Tibial nerve (tissue), 4 donors: ENCODE results near the gene GPC2. TPM values are rescaled to one million over a fixed set of nuclear protein-coding genes. Genes with fewer than 3 reads are reported as not detected.
"Not testable (repeated sequence)": the region's sequence is repeated elsewhere in the genome, so short reads cannot be mapped to it uniquely, and the experiment has no call there.

Experiments
- DNase-seq, 2 donors: peaks; one replicate each; pipeline ENCODE4 v3.0.0-alpha.2; 2019; ENCODE audit warnings: low spot score in 2 of 2
- H3K27ac ChIP-seq, 4 donors: fragments of 200-600 bp; sonication (generic) in 3 of 4; one replicate each; pipeline ENCODE4 v1.5.1; 2017 to 2019; ENCODE audit warnings: mild to moderate bottlenecking in 1 of 4
- H3K27me3 ChIP-seq, 2 donors: fragments of 200-600 bp; sonication (generic) in 1 of 2; one replicate each; pipeline versions ENCODE4 v1.5.1 to v1.6.0; 2017 to 2019
- H3K36me3 ChIP-seq, 3 donors: fragments of 200-600 bp; sonication (generic); one replicate each; pipeline ENCODE4 v1.5.1; 2018 to 2019
- H3K4me1 ChIP-seq, 4 donors: fragments of 200-600 bp; sonication (generic) in 3 of 4; one replicate each; pipeline ENCODE4 v1.5.1; 2017 to 2019
- H3K4me3 ChIP-seq, 4 donors: fragments of 200-600 bp; sonication (generic) in 3 of 4; one replicate each; pipeline ENCODE4 v1.5.1; 2017 to 2019; ENCODE audit warnings: mild to moderate bottlenecking in 1 of 4, moderate library complexity in 1 of 4
- H3K9me3 ChIP-seq, 4 donors: fragments of 200-600 bp; sonication (generic) in 3 of 4; one replicate each; pipeline ENCODE4 v1.5.1; 2017 to 2019
- EP300 ChIP-seq, 2 donors: sonication (generic); formaldehyde crosslinking; IDR thresholded peaks; one replicate each; pipeline ENCODE4 v1.6.1; 2017; ENCODE audit warnings: antibody characterized with exemption in 2 of 2, mild to moderate bottlenecking in 1 of 2
- POLR2A ChIP-seq, 2 donors: fragments of 450-650 bp; IDR thresholded peaks; one replicate each; pipeline ENCODE4 v1.6.1; 2017; ENCODE audit warnings: antibody characterized with exemption in 2 of 2, mild to moderate bottlenecking in 2 of 2, moderate library complexity in 2 of 2
- WGBS, 2 donors: methylation state at CpG; one replicate each; pipeline ENCODE4 v1.1.5; 2018; 5-methylcytosine and 5-hydroxymethylcytosine counted together
- total RNA-seq, 4 donors: library from RNA; depleted of rRNA; stranded (reverse); fragments of >200 nt; gene quantifications; one replicate each; pipeline ENCODE4 v1.1.0, GENCODE V29; 2016
- TF ChIP-seq, protein P1 (sequence below), 5 experiments: fragments of 200-600 bp in 3 of 5; fragments of 450-650 bp in 2 of 5; sonication (generic) in 3 of 5; IDR thresholded peaks; one replicate each; pipeline ENCODE4 v1.5.1; 2016 to 2019; ENCODE audit warnings: antibody characterized with exemption in 5 of 5, mild to moderate bottlenecking in 3 of 5, moderate library complexity in 2 of 5

GPC2 gene
- total RNA-seq, 4 donors from 2014 or later = 1.1 to 3.1 (median 1.7) TPM

GRCh38 chr7:100215895-100216294 is 38.7 kb upstream of the GPC2 start:
- H3K36me3 ChIP-seq = peaks cover 0 to 19% (median 0%) of the 10 kb centered on the region in 3 donors
- 47 to 58% methylated on average over 6 of the region's 6 CpGs for WGBS, 2 donors
- peak in 1 of 2 donors; percentile 29 for TF ChIP-seq EP300 (IDR thresholded peaks at IDR 0.05)
- TF ChIP-seq, protein P1, sequence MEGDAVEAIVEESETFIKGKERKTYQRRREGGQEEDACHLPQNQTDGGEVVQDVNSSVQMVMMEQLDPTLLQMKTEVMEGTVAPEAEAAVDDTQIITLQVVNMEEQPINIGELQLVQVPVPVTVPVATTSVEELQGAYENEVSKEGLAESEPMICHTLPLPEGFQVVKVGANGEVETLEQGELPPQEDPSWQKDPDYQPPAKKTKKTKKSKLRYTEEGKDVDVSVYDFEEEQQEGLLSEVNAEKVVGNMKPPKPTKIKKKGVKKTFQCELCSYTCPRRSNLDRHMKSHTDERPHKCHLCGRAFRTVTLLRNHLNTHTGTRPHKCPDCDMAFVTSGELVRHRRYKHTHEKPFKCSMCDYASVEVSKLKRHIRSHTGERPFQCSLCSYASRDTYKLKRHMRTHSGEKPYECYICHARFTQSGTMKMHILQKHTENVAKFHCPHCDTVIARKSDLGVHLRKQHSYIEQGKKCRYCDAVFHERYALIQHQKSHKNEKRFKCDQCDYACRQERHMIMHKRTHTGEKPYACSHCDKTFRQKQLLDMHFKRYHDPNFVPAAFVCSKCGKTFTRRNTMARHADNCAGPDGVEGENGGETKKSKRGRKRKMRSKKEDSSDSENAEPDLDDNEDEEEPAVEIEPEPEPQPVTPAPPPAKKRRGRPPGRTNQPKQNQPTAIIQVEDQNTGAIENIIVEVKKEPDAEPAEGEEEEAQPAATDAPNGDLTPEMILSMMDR (IDR thresholded peaks at IDR 0.05) = no peak
- peak in 1 of 2 donors; percentile 38 for DNase-seq
- no peak overlapping the region for H3K4me3 ChIP-seq
- peaks cover 0 to 18% (median 0%) of the 10 kb centered on the region in 4 donors for H3K4me1 ChIP-seq
- H3K27ac ChIP-seq = no peak overlapping the region
- H3K27me3 ChIP-seq = no peaks in the 10 kb centered on the region
- no peaks in the 10 kb centered on the region for H3K9me3 ChIP-seq

DNA sequence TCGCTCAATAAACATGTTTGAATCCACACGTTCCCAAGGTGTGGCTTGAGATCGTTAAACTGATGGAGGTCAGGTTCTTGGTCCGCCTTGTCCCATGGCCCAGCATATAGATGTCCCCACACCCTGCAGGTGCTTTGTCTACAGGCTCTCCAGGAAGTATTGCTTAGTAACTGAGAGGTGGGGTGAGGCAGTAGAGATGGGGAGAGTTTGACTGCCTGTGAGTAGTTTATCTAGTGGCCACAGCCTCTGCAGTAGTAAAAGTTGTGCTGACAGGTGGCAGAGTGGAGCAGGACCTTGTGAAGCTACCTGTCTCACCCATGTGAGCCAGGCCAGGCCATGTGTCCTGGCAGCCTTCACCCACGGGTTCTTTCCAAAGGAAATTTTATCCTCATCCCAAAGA is 37.2 kb upstream of the GPC2 start:
- not testable (repeated sequence) for H3K27me3 ChIP-seq, DNase-seq, H3K36me3 ChIP-seq, H3K27ac ChIP-seq, H3K9me3 ChIP-seq, H3K4me3 ChIP-seq
- peaks cover 0 to 18% (median 0%) of the 10 kb centered on the region in 4 donors for H3K4me1 ChIP-seq
- WGBS, 2 donors = 78 to 80% methylated on average over 5 of the region's 5 CpGs

GRCh38 chr7:100213672-100214071 is 36.5 kb upstream of the GPC2 start:
- no peaks in the 10 kb centered on the region for H3K27me3 ChIP-seq
- no peak overlapping the region for H3K27ac ChIP-seq
- no peaks in the 10 kb centered on the region for H3K36me3 ChIP-seq
- peaks cover 0 to 18% (median 0%) of the 10 kb centered on the region in 4 donors for H3K4me1 ChIP-seq
- no peak overlapping the region for H3K4me3 ChIP-seq
- no peaks in the 10 kb centered on the region for H3K9me3 ChIP-seq
- DNase-seq = no peak
- TF ChIP-seq POLR2A (IDR thresholded peaks at IDR 0.05) = no peak
- no peak for TF ChIP-seq EP300 (IDR thresholded peaks at IDR 0.05)
- TF ChIP-seq, protein P1 (IDR thresholded peaks at IDR 0.05) = no peak
- 52 to 70% methylated on average over 6 of the region's 6 CpGs for WGBS, 2 donors

- no peak overlapping the region for H3K4me3 ChIP-seq
- no peaks in the 10 kb centered on the region for H3K27me3 ChIP-seq
- TF ChIP-seq, protein P1 (IDR thresholded peaks at IDR 0.05) = no peak
- TF ChIP-seq POLR2A (IDR thresholded peaks at IDR 0.05) (no peak), EP300 (IDR thresholded peaks at IDR 0.05) (no peak)
- peaks cover 0 to 18% (median 0%) of the 10 kb centered on the region in 4 donors for H3K4me1 ChIP-seq
- DNase-seq = no peak
- 88 to 89% methylated on average over 5 of the region's 5 CpGs for WGBS, 2 donors
- H3K36me3 ChIP-seq = no peaks in the 10 kb centered on the region
- no peak overlapping the region for H3K27ac ChIP-seq
- H3K9me3 ChIP-seq = no peaks in the 10 kb centered on the region
Measured at GRCh38 chr7:100212631-100213286, 35.6 kb upstream of the GPC2 start.

- Histone ChIP-seq H3K4me3 (no peak overlapping the region), H3K27ac (no peak overlapping the region), H3K4me1 (peaks cover 0 to 12% (median 0%) of the 10 kb centered on the region in 4 donors), H3K9me3 (no peaks in the 10 kb centered on the region), H3K27me3 (no peaks in the 10 kb centered on the region), H3K36me3 (no peaks in the 10 kb centered on the region)
- DNase-seq = no peak
- 80 to 84% methylated on average over 7 of the region's 7 CpGs for WGBS, 2 donors
- TF ChIP-seq, protein P1 (IDR thresholded peaks at IDR 0.05) = no peak
- no peak for TF ChIP-seq EP300 (IDR thresholded peaks at IDR 0.05)
- no peak for TF ChIP-seq POLR2A (IDR thresholded peaks at IDR 0.05)
Measured at GRCh38 chr7:100211342-100211780, 34.2 kb upstream of the GPC2 start.
